SK-N-SH treated with all-trans-retinoic acid at 6 μM for 48 hours (cell line): Measurements from ENCODE around the gene ZBTB46.

Experiments used
- ATAC-seq: fragments of 200-7000 bp; cut with Tn5 transposase; 3 replicates; pipeline ENCODE4 v1.9.1; 2020; ENCODE audit warnings: mild to moderate bottlenecking, moderate library complexity
- ARNTL ChIP-seq: fragments of 450-650 bp; formaldehyde crosslinking; IDR thresholded peaks from 2 replicates; pipeline ENCODE4 v1.5.0; 2020; ENCODE audit warnings: low read depth, mild to moderate bottlenecking, moderate library complexity, borderline replicate concordance
- CREB5 ChIP-seq: fragments of 250-450 bp; sonication (Bioruptor Pico); IDR thresholded peaks from 2 replicates; pipeline ENCODE4 v1.5.1; 2020; ENCODE audit warnings: low read depth, mild to moderate bottlenecking, moderate library complexity
- CSDC2 ChIP-seq: fragments of 250-450 bp; sonication (Bioruptor Pico); IDR thresholded peaks from 2 replicates; pipeline ENCODE4 v1.5.0; 2020; ENCODE audit warnings: mild to moderate bottlenecking, moderate library complexity
- CSRNP3 ChIP-seq: fragments of 250-450 bp; sonication (Bioruptor Pico); IDR thresholded peaks from 2 replicates; pipeline ENCODE4 v1.5.1; 2021; ENCODE audit warnings: mild to moderate bottlenecking, moderate library complexity
- ESRRG ChIP-seq: fragments of 250-450 bp; sonication (Bioruptor Pico); IDR thresholded peaks from 2 replicates; pipeline ENCODE4 v1.6.1; 2021; ENCODE audit warnings: mild to moderate bottlenecking
- GLIS3 ChIP-seq: fragments of 250-450 bp; sonication (Bioruptor Pico); IDR thresholded peaks from 2 replicates; pipeline ENCODE4 v1.5.0; 2020; ENCODE audit warnings: mild to moderate bottlenecking, moderate library complexity
- ISL1 ChIP-seq: fragments of 250-450 bp; sonication (Bioruptor Pico); IDR thresholded peaks from 2 replicates; pipeline ENCODE4 v2.1.2; 2022; ENCODE audit warnings: mild to moderate bottlenecking, moderate library complexity
- OSR1 ChIP-seq: fragments of 250-450 bp; sonication (Bioruptor Pico); IDR thresholded peaks from 2 replicates; pipeline ENCODE4 v1.8.0; 2022; ENCODE audit warnings: moderate library complexity, mild to moderate bottlenecking, inconsistent platforms
- PATZ1 ChIP-seq: fragments of 250-450 bp; sonication (Bioruptor Pico); IDR thresholded peaks from 2 replicates; pipeline ENCODE4 v1.8.0; 2020; ENCODE audit warnings: mild to moderate bottlenecking, moderate library complexity, borderline replicate concordance
- POU6F1 ChIP-seq: fragments of 250-450 bp; sonication (Bioruptor Pico); IDR thresholded peaks from 2 replicates; pipeline ENCODE4 v1.8.0; 2021; ENCODE audit warnings: low read depth, mild to moderate bottlenecking, moderate library complexity, borderline replicate concordance
- PPARA ChIP-seq: fragments of 250-450 bp; sonication (Bioruptor Pico); IDR thresholded peaks from 2 replicates; pipeline ENCODE4 v1.5.0; 2020; ENCODE audit warnings: mild to moderate bottlenecking, borderline replicate concordance
- RARB ChIP-seq: fragments of 250-450 bp; sonication (Bioruptor Pico); IDR thresholded peaks from 2 replicates; pipeline ENCODE4 v1.8.0; 2021; ENCODE audit warnings: mild to moderate bottlenecking, moderate library complexity
- SNAI2 ChIP-seq: fragments of 250-450 bp; sonication (Bioruptor Pico); IDR thresholded peaks from 2 replicates; pipeline ENCODE4 v1.5.0; 2020; ENCODE audit warnings: mild to moderate bottlenecking, moderate library complexity
- TCF4 ChIP-seq: fragments of 250-450 bp; sonication (Bioruptor Pico); IDR thresholded peaks from 2 replicates; pipeline ENCODE4 v1.8.0; 2021; ENCODE audit warnings: mild to moderate bottlenecking, moderate library complexity, borderline replicate concordance
- TOX ChIP-seq: fragments of 250-450 bp; sonication (Bioruptor Pico); IDR thresholded peaks from 2 replicates; pipeline ENCODE4 v1.8.0; 2021; ENCODE audit warnings: mild to moderate bottlenecking, moderate library complexity, borderline replicate concordance
- ZFP3 ChIP-seq: fragments of 250-450 bp; sonication (Bioruptor Pico); IDR thresholded peaks from 2 replicates; pipeline ENCODE4 v1.5.0; 2020; ENCODE audit warnings: mild to moderate bottlenecking, moderate library complexity
- ZFP30 ChIP-seq: fragments of 450-650 bp; formaldehyde crosslinking; IDR thresholded peaks from 2 replicates; pipeline ENCODE4 v1.5.0; 2022; ENCODE audit warnings: mild to moderate bottlenecking, moderate library complexity
- ZNF70 ChIP-seq: fragments of 450-650 bp; formaldehyde crosslinking; IDR thresholded peaks from 2 replicates; pipeline ENCODE4 v1.5.0; 2020; ENCODE audit warnings: mild to moderate bottlenecking, moderate library complexity

The ZBTB46 gene

GRCh38 chr20:63737945-63738686, 92.9 kb downstream of the ZBTB46 start (continued):
- TF ChIP-seq RARB, result no peak

- no peak for ATAC-seq
- no peak for TF ChIP-seq PATZ1 (CRISPR knock-in tag)
- no peak for TF ChIP-seq POU6F1 (CRISPR knock-in tag)
- TF ChIP-seq OSR1 (CRISPR knock-in tag), result no peak
- TF ChIP-seq CREB5 (CRISPR knock-in tag), result no peak
- TF ChIP-seq ISL1 (CRISPR knock-in tag), result no peak
- no peak for TF ChIP-seq GLIS3 (CRISPR knock-in tag)
- no peak for TF ChIP-seq ARNTL (CRISPR knock-in tag)
- TF ChIP-seq ESRRG (CRISPR knock-in tag), result no peak
- TF ChIP-seq ZFP30 (CRISPR knock-in tag), result no peak
- no peak for TF ChIP-seq SNAI2
- TF ChIP-seq ZFP3 (CRISPR knock-in tag), result no peak
- no peak for TF ChIP-seq TOX (CRISPR knock-in tag)
- TF ChIP-seq ZNF70 (CRISPR knock-in tag), result no peak
- TF ChIP-seq RARB, result no peak
- TF ChIP-seq PPARA (CRISPR knock-in tag), result no peak
Measured at GRCh38 chr20:63737695-63737944, 93.4 kb downstream of the ZBTB46 start.

GRCh38 chr20:63736893-63737694, 94.0 kb downstream of the ZBTB46 start:
- TF ChIP-seq CSDC2 (CRISPR knock-in tag) (no peak), PPARA (CRISPR knock-in tag) (no peak), POU6F1 (CRISPR knock-in tag) (no peak), RARB (no peak), TCF4 (CRISPR knock-in tag) (no peak), SNAI2 (no peak), CSRNP3 (CRISPR knock-in tag) (no peak), ARNTL (CRISPR knock-in tag) (no peak), ESRRG (CRISPR knock-in tag) (no peak), GLIS3 (CRISPR knock-in tag) (no peak), ZFP30 (CRISPR knock-in tag) (no peak), ZFP3 (CRISPR knock-in tag) (no peak), ISL1 (CRISPR knock-in tag) (no peak)
- TF ChIP-seq, all 23 proteins: peak for 0
- no peak for ATAC-seq
